GM23338 (cell line): Measurements from ENCODE around the gene UNC5A. TPM values are rescaled to one million over a fixed set of nuclear protein-coding genes. Genes with fewer than 3 reads are reported as not detected.

ENCODE experiments used
- ATAC-seq: fragments of 200-7000 bp; cut with Tn5 transposase; 3 replicates; pipeline ENCODE4 v1.9.1; 2020
- DNase-seq: peaks from one replicate; pipeline ENCODE4 v3.0.0-alpha.2; 2015; ENCODE audit warnings: low spot score
- H2AFZ ChIP-seq: fragments of 200-600 bp; sonication (generic); 2 replicates; pipeline ENCODE4 v1.8.0; 2016; ENCODE audit warnings: antibody characterized with exemption, mild to moderate bottlenecking, moderate library complexity
- H3F3A ChIP-seq: fragments of 200-600 bp; sonication (generic); replicated peaks from 2 replicates; pipeline ENCODE4 v1.8.0; 2017; ENCODE audit warnings: antibody characterized with exemption, mixed run types, low read depth
- H3K27ac ChIP-seq: fragments of 200-600 bp; sonication (generic); 2 replicates; pipeline ENCODE4 v1.6.1; 2016; ENCODE audit warnings: low read depth
- H3K27me3 ChIP-seq: fragments of 200-600 bp; sonication (generic); 2 replicates; pipeline ENCODE4 v1.8.0; 2016; ENCODE audit warnings: mild to moderate bottlenecking, mixed run types, moderate library complexity; ENCODE audit not compliant: insufficient read depth
- H3K36me3 ChIP-seq: fragments of 200-600 bp; sonication (generic); 2 replicates; pipeline ENCODE4 v1.8.0; 2016; ENCODE audit warnings: mild to moderate bottlenecking; ENCODE audit not compliant: insufficient read depth
- H3K4me1 ChIP-seq: fragments of 200-600 bp; sonication (generic); 2 replicates; pipeline ENCODE4 v1.8.0; 2016; ENCODE audit warnings: mild to moderate bottlenecking, moderate library complexity; ENCODE audit not compliant: insufficient read depth
- H3K4me2 ChIP-seq: fragments of 200-600 bp; sonication (generic); 2 replicates; pipeline ENCODE4 v1.7.1; 2017; ENCODE audit warnings: mixed run types
- H3K4me3 ChIP-seq: fragments of 200-600 bp; sonication (generic); 2 replicates; pipeline ENCODE4 v1.6.1; 2016; ENCODE audit warnings: mixed run types
- H3K79me2 ChIP-seq: fragments of 200-600 bp; sonication (generic); replicated peaks from 2 replicates; pipeline ENCODE4 v1.8.0; 2017; ENCODE audit warnings: mild to moderate bottlenecking; ENCODE audit not compliant: insufficient read depth
- H3K9me2 ChIP-seq: fragments of 200-600 bp; sonication (generic); 2 replicates; pipeline ENCODE4 v1.8.0; 2017; ENCODE audit not compliant: insufficient read depth
- H4K20me1 ChIP-seq: fragments of 200-600 bp; sonication (generic); replicated peaks from 2 replicates; pipeline ENCODE4 v1.8.0; 2017; ENCODE audit warnings: mild to moderate bottlenecking; ENCODE audit not compliant: insufficient read depth
- H3K27ac Mint-ChIP-seq: 2 replicates; pipeline ENCODE4 v1.8.0; 2020; ENCODE audit warnings: inconsistent platforms, mild to moderate bottlenecking, moderate library complexity, mixed read lengths
- H3K27me3 Mint-ChIP-seq: 3 replicates; pipeline ENCODE4 v1.8.0; 2022; ENCODE audit warnings: low read depth, mild to moderate bottlenecking, moderate library complexity, mixed read lengths, inconsistent platforms; ENCODE audit not compliant: insufficient read depth, poor library complexity
- H3K36me3 Mint-ChIP-seq: 3 replicates; pipeline ENCODE4 v1.8.0; 2021; ENCODE audit warnings: low read depth, mild to moderate bottlenecking, inconsistent platforms, moderate library complexity, mixed read lengths
- H3K4me1 Mint-ChIP-seq: 3 replicates; pipeline ENCODE4 v1.8.0; 2020; ENCODE audit warnings: mild to moderate bottlenecking, inconsistent platforms, mixed read lengths
- H3K4me3 Mint-ChIP-seq: 3 replicates; pipeline ENCODE4 v1.8.0; 2021; ENCODE audit warnings: moderate library complexity, mild to moderate bottlenecking, inconsistent platforms, mixed read lengths
- H3K9me3 Mint-ChIP-seq: 3 replicates; pipeline ENCODE4 v1.8.0; 2020; ENCODE audit warnings: moderate library complexity, mild to moderate bottlenecking, inconsistent platforms, mixed read lengths
- CREB1 ChIP-seq: fragments of 250-450 bp; sonication (Bioruptor Pico); IDR thresholded peaks from 2 replicates; pipeline ENCODE4 v1.5.0; 2020; ENCODE audit warnings: low read depth, mild to moderate bottlenecking, moderate library complexity
- CTCF ChIP-seq, 2 experiments: fragments of 200-600 bp in 1 of 2; sonication (generic) in 1 of 2; conservative IDR thresholded peaks; 2 replicates each; pipeline versions ENCODE4 v1.5.1 to v1.6.1; 2016 to 2017; ENCODE audit warnings: antibody characterized with exemption in 2 of 2, low read depth in 2 of 2, mild to moderate bottlenecking in 2 of 2, moderate library complexity in 1 of 2
- ETS1 ChIP-seq: IDR thresholded peaks from 2 replicates; pipeline ENCODE4 v1.6.1; 2016; ENCODE audit warnings: antibody characterized with exemption
- EZH2 ChIP-seq: fragments of 200-600 bp; sonication (generic); IDR thresholded peaks from one replicate; pipeline ENCODE4 v1.8.0; 2017; ENCODE audit warnings: antibody characterized with exemption, mild to moderate bottlenecking, low read depth; ENCODE audit not compliant: unreplicated experiment
- EZH2phosphoT487 ChIP-seq: fragments of 200-600 bp; sonication (generic); IDR thresholded peaks from one replicate; pipeline ENCODE4 v1.8.1; 2018; ENCODE audit warnings: antibody characterized with exemption; ENCODE audit not compliant: unreplicated experiment
- JUNB ChIP-seq: IDR thresholded peaks from one replicate; pipeline ENCODE4 v1.6.1; 2016; ENCODE audit warnings: antibody characterized with exemption; ENCODE audit not compliant: unreplicated experiment
- NANOG ChIP-seq: IDR thresholded peaks from 2 replicates; pipeline ENCODE4 v1.6.1; 2016; ENCODE audit warnings: antibody characterized with exemption, borderline replicate concordance
- POLR2AphosphoS5 ChIP-seq: IDR thresholded peaks from 2 replicates; pipeline ENCODE4 v1.6.1; 2016; ENCODE audit warnings: antibody characterized with exemption, low read depth
- REST ChIP-seq: IDR thresholded peaks from one replicate; pipeline ENCODE4 v1.6.1; 2018; ENCODE audit warnings: antibody characterized with exemption; ENCODE audit not compliant: unreplicated experiment
- STAT1 ChIP-seq: IDR thresholded peaks from one replicate; pipeline ENCODE4 v1.6.1; 2016; ENCODE audit warnings: antibody characterized with exemption; ENCODE audit not compliant: unreplicated experiment
- ZNF114 ChIP-seq: fragments of 250-450 bp; sonication (Bioruptor Pico); IDR thresholded peaks from 2 replicates; pipeline ENCODE4 v1.5.0; 2020; ENCODE audit warnings: mild to moderate bottlenecking, moderate library complexity
- ZNF331 ChIP-seq: fragments of 250-450 bp; sonication (Bioruptor Pico); IDR thresholded peaks from 2 replicates; pipeline ENCODE4 v1.5.0; 2020; ENCODE audit warnings: low read depth, mild to moderate bottlenecking, moderate library complexity
- ZNF462 ChIP-seq: fragments of 250-450 bp; sonication (Bioruptor Pico); IDR thresholded peaks from 2 replicates; pipeline ENCODE4 v1.5.0; 2020; ENCODE audit warnings: mild to moderate bottlenecking, moderate library complexity
- polyA plus RNA-seq: library from polyadenylated mRNA; unstranded; fragments of >200 nt; fragmentation: Nextera tagmentation; extraction: Ambion mirVana; gene quantifications from 2 replicates; pipeline ENCODE4 v1.2.1, GENCODE V29; 2016
- total RNA-seq: library from RNA; depleted of rRNA; stranded (reverse); fragments of >200 nt; shearing (Covaris generic); gene quantifications from 2 replicates; pipeline ENCODE4 v1.2.3, GENCODE V29; 2014

UNC5A gene
- total and polyA plus RNA-seq, 2 experiments from 2014 or later = 0.92 to 3.9 TPM

GRCh38 chr5:176856746-176857145 lies 46.4 kb downstream of the UNC5A start:
- TF ChIP-seq CREB1 (CRISPR knock-in tag) (no peak), REST (no peak), NANOG (no peak), EZH2 (no peak), ZNF462 (no peak), ZNF114 (CRISPR knock-in tag) (no peak), ETS1 (no peak), EZH2phosphoT487 (no peak), STAT1 (no peak), POLR2AphosphoS5 (no peak), ZNF331 (no peak), JUNB (no peak), CTCF (conservative IDR thresholded peaks at IDR 0.05; ENCODE audit: low read depth in 2 of 2) (no peak)
- H3K9me2 ChIP-seq = no peaks in the 10 kb centered on the region
- no peaks in the 10 kb centered on the region for H4K20me1 ChIP-seq
- no peak for DNase-seq
- H3K4me1 ChIP-seq = no peaks in the 10 kb centered on the region
- H3K27ac ChIP-seq = no peak overlapping the region
- no peaks in the 10 kb centered on the region for H3F3A ChIP-seq
- Mint-ChIP-seq H3K4me1 (peaks cover 3% of the 10 kb centered on the region), H3K9me3 (no peaks in the 10 kb centered on the region), H3K36me3 (no peaks in the 10 kb centered on the region; the same call in 2 of the 3 replicates), H3K4me3 (no peak overlapping the region), H3K27ac (no peak overlapping the region; the same call in 1 of the 2 replicates), H3K27me3 (peaks cover 20% of the 10 kb centered on the region)
- no peaks in the 10 kb centered on the region for H3K36me3 ChIP-seq
- no peaks in the 10 kb centered on the region for H3K79me2 ChIP-seq
- H3K4me2 ChIP-seq = no peak overlapping the region
- no peak for ATAC-seq
- H3K4me3 ChIP-seq = no peak overlapping the region
- H2AFZ ChIP-seq = no peak overlapping the region
- H3K27me3 ChIP-seq = no peaks in the 10 kb centered on the region
